OCI-LY7 (cell line): ENCODE results near the gene SLC45A3. TPM values are rescaled to one million over a fixed set of nuclear protein-coding genes. Genes with fewer than 3 reads are reported as not detected.
"Not testable (repeated sequence)": the region's sequence is repeated elsewhere in the genome, so short reads cannot be mapped to it uniquely, and the experiment has no call there.

ENCODE experiments used
- BruUV-seq: library from RNA; stranded (reverse); fragments of 400-500 nt; replicated peaks from 2 replicates; lab custom pipeline; 2021; lab: Mats Ljungman, UMichigan
- CTCF ChIA-PET: fragments of 300-600 bp; sonication (Branson Sonifier 250); formaldehyde crosslinking; loops from one replicate; lab custom pipeline; 2022; ENCODE audit warnings: antibody characterized with exemption; ENCODE audit not compliant: unreplicated experiment; lab: Charles Lee
- POLR2A ChIA-PET: fragments of 300-600 bp; sonication (Branson Sonifier 250); formaldehyde crosslinking; loops from one replicate; lab custom pipeline; 2022; ENCODE audit warnings: antibody characterized with exemption; lab: Charles Lee
- DNase-seq: peaks from one replicate; pipeline ENCODE4 v3.0.0-alpha.2; 2015; ENCODE audit warnings: low spot score
- H2AFZ ChIP-seq: fragments of 200-600 bp; sonication (generic), shearing (Covaris generic); 2 replicates; pipeline ENCODE4 v1.6.1; 2014; ENCODE audit warnings: mild to moderate bottlenecking, antibody characterized with exemption, low read length, moderate library complexity
- H3K27ac ChIP-seq: fragments of 200-600 bp; sonication (generic); 2 replicates; pipeline ENCODE4 v1.5.1; 2014; ENCODE audit warnings: mixed run types, low read depth, mild to moderate bottlenecking, moderate library complexity, low read length, inconsistent platforms; ENCODE audit not compliant: poor library complexity, severe bottlenecking
- H3K36me3 ChIP-seq: fragments of 200-600 bp; sonication (generic); 2 replicates; pipeline ENCODE4 v1.6.1; 2014; ENCODE audit warnings: mild to moderate bottlenecking, antibody characterized with exemption, low read length, moderate library complexity, mixed read lengths; ENCODE audit not compliant: insufficient read depth
- H3K4me1 ChIP-seq: fragments of 200-600 bp; sonication (generic); 2 replicates; pipeline ENCODE4 v1.5.1; 2014; ENCODE audit warnings: mild to moderate bottlenecking, low read length; ENCODE audit not compliant: insufficient read depth, poor library complexity, severe bottlenecking
- H3K4me2 ChIP-seq: fragments of 200-600 bp; sonication (generic); 2 replicates; pipeline ENCODE4 v1.6.1; 2014; ENCODE audit warnings: mild to moderate bottlenecking, low read length
- H3K4me3 ChIP-seq: fragments of 200-600 bp; sonication (generic); 2 replicates; pipeline ENCODE4 v1.5.1; 2014; ENCODE audit warnings: mild to moderate bottlenecking, low read depth, low read length; ENCODE audit not compliant: poor library complexity, severe bottlenecking
- H3K79me2 ChIP-seq: fragments of 200-600 bp; sonication (generic); 2 replicates; pipeline ENCODE4 v1.6.1; 2016; ENCODE audit warnings: low read depth, mild to moderate bottlenecking, low read length, moderate library complexity, mixed read lengths; ENCODE audit not compliant: insufficient read depth
- H3K9me2 ChIP-seq: fragments of 200-600 bp; sonication (generic); 2 replicates; pipeline ENCODE4 v1.6.1; 2016; ENCODE audit warnings: mild to moderate bottlenecking, low read length, mixed read lengths; ENCODE audit not compliant: insufficient read depth
- H3K9me3 ChIP-seq: fragments of 200-600 bp; sonication (generic); 2 replicates; pipeline ENCODE4 v1.6.1; 2014; ENCODE audit warnings: mild to moderate bottlenecking, mixed run types, low read length, mixed read lengths
- H4K20me1 ChIP-seq: fragments of 200-600 bp; sonication (generic); 2 replicates; pipeline ENCODE4 v1.6.1; 2014; ENCODE audit warnings: mild to moderate bottlenecking, antibody characterized with exemption, low read length, moderate library complexity, mixed read lengths; ENCODE audit not compliant: insufficient read depth
- EZH2phosphoT487 ChIP-seq: fragments of 200-600 bp; sonication (generic); IDR thresholded peaks from 2 replicates; pipeline ENCODE4 v1.6.1; 2018; ENCODE audit warnings: low read depth, borderline replicate concordance, mild to moderate bottlenecking, mixed run types, antibody characterized with exemption, low read length, moderate library complexity, mixed read lengths
- intact Hi-C: fragments of 100-400 bp; cut with micrococcal nuclease; formaldehyde crosslinking; loops from one replicate; pipeline ENCODE4 v1.10.0; 2022; ENCODE audit not compliant: unreplicated experiment
- total RNA-seq, 2 experiments: library from RNA; depleted of rRNA in 1 of 2; stranded (reverse); fragments of >200 nt in 1 of 2; shearing (Covaris generic) in 1 of 2; gene quantifications; 2 replicates each; pipeline ENCODE4 v1.2.3, GENCODE V29; 2014 to 2022
- TF ChIP-seq, protein P1 (sequence below): fragments of 200-600 bp; sonication (generic); conservative IDR thresholded peaks from 2 replicates; pipeline ENCODE4 v1.5.1; 2014; ENCODE audit warnings: mild to moderate bottlenecking, antibody characterized with exemption, low read length, moderate library complexity, mixed read lengths

The SLC45A3 gene
- total RNA-seq, 2 experiments from 2014 or later = 2.4 to 5.3 TPM

DNA sequence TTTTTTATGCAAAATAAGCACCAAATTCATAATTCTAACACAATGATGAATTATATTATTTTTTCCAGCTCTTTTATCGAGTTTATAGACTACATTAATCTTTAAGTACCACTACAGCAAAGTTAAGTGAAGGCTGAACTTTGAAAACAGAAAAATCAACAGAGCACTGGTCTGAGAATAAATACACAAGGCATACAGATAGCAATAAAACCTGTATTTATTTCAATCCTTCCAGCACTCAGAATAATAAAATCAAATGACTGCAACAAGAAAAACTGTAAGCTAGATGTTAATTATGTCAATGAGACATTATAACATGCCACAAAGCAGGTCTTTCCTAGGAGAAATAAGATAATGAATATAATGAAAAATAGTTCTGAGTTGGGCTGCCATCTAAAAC lies 45.2 kb upstream of the SLC45A3 start:
- no peak overlapping the region for H3K4me2 ChIP-seq
- ChIA-PET CTCF (no interaction called here), POLR2A (interaction anchor here (0.6 to 2.5 kb wide), 6 partner anchors 7 to 69 kb away, joined by 3 to 8 read pairs (median 4); no protein-coding TSS in a partner anchor)
- no peaks in the 10 kb centered on the region for H3K9me2 ChIP-seq
- H3K9me3 ChIP-seq = no peaks in the 10 kb centered on the region
- BruUV-seq = no TSS peak
- no peak overlapping the region for H3K4me3 ChIP-seq
- H2AFZ ChIP-seq = no peak overlapping the region
- peaks cover 53% of the 10 kb centered on the region; the same call in 1 of the 2 replicates for H3K79me2 ChIP-seq
- H4K20me1 ChIP-seq = peaks cover 9% of the 10 kb centered on the region; the same call in 1 of the 2 replicates
- H3K36me3 ChIP-seq = peaks cover 97% of the 10 kb centered on the region
- DNase-seq = no peak
- no peaks in the 10 kb centered on the region for H3K4me1 ChIP-seq
- no peak overlapping the region for H3K27ac ChIP-seq
- intact Hi-C loops = no loop called here
- TF ChIP-seq, protein P1, sequence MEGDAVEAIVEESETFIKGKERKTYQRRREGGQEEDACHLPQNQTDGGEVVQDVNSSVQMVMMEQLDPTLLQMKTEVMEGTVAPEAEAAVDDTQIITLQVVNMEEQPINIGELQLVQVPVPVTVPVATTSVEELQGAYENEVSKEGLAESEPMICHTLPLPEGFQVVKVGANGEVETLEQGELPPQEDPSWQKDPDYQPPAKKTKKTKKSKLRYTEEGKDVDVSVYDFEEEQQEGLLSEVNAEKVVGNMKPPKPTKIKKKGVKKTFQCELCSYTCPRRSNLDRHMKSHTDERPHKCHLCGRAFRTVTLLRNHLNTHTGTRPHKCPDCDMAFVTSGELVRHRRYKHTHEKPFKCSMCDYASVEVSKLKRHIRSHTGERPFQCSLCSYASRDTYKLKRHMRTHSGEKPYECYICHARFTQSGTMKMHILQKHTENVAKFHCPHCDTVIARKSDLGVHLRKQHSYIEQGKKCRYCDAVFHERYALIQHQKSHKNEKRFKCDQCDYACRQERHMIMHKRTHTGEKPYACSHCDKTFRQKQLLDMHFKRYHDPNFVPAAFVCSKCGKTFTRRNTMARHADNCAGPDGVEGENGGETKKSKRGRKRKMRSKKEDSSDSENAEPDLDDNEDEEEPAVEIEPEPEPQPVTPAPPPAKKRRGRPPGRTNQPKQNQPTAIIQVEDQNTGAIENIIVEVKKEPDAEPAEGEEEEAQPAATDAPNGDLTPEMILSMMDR = no peak

DNA sequence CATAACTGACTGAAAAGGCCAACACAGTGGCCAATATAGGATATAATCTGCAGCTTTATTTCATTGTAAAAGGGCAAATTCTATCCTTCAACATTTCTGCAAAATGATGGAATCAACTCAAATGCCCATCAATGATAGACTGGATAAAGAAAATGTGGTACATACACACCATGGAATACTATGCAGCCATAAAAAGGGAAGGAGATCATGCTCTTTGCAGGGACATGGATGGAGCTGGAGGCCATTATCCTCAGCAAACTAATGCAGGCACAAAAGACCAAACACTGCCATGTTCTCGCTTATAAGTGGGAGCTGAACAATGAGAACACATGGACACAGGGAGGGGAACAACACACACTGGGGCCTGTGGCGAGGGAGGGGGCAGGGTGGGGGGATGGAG lies 40.4 kb upstream of the SLC45A3 start:
- H4K20me1 ChIP-seq, DNase-seq, H3K4me3 ChIP-seq, H3K9me2 ChIP-seq, intact Hi-C loops, H2AFZ ChIP-seq, H3K27ac ChIP-seq, H3K4me1 ChIP-seq, H3K4me2 ChIP-seq, H3K9me3 ChIP-seq, BruUV-seq: not testable (repeated sequence)
- POLR2A ChIA-PET = interaction anchor here (1.1 kb wide), 1 partner anchor 11 kb away, joined by 3 read pairs; no protein-coding TSS in a partner anchor
- Histone ChIP-seq H3K79me2 (peaks cover 14% of the 10 kb centered on the region; the same call in 1 of the 2 replicates), H3K36me3 (peaks cover 99% of the 10 kb centered on the region)
- CTCF ChIA-PET = interaction anchor here (0.6 kb wide), 1 partner anchor 61 kb away, joined by 3 read pairs; no protein-coding TSS in a partner anchor

- Histone ChIP-seq H3K9me2 (no peaks in the 10 kb centered on the region), H3K27ac (no peak overlapping the region), H3K79me2 (0 out of 2 replicates have a peak, but pooled peaks cover 5% of the 10 kb centered on the region), H2AFZ (no peak overlapping the region), H4K20me1 (peaks cover under 1% of the 10 kb centered on the region; the same call in 1 of the 2 replicates), H3K4me1 (no peaks in the 10 kb centered on the region), H3K36me3 (peaks cover 99% of the 10 kb centered on the region), H3K9me3 (no peaks in the 10 kb centered on the region), H3K4me3 (no peak overlapping the region), H3K4me2 (no peak overlapping the region)
- TF ChIP-seq, protein P1 = no peak
- no peak for TF ChIP-seq EZH2phosphoT487
- CTCF ChIA-PET = no interaction called here
- BruUV-seq = no TSS peak
- DNase-seq = no peak
- POLR2A ChIA-PET = no interaction called here
- intact Hi-C loops = no loop called here
Observed at GRCh38 chr1:205719762-205720161, 39.5 kb upstream of the SLC45A3 start.
